ENCODE results near the gene NAGPA. TPM values are rescaled to one million over a fixed set of nuclear protein-coding genes. Genes with fewer than 3 reads are reported as not detected.

Gene NAGPA
- total RNA-seq, 1 donor from 2014 or later, result 17.4 TPM

DNA sequence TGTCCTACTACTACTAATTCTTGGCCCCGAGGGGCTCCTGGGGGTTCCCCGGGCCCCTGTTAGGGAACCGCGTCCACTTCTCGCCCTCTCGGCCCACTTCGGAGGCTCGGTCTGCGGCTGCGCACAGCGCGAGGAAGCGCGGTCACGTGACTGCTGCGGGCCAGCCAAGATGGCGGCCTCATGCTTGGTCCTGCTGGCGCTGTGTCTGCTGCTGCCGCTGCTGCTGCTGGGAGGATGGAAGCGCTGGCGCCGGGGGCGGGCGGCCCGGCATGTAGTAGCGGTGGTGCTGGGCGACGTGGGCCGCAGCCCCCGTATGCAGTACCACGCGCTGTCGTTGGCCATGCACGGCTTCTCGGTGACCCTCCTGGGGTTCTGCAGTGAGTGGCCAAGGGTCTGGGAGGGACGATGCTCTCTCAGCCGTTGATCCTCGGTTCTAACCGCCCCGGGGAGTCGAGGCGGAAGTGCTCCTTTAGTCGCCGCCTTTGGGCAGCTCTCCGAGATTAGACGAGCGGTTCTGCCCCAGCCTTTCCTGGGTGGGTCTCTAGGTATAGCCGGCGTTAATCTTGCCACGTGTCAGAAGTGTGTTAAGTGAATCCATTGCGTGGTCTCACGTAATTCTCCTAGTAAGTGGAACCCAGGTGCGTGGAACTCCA is 38.1 kb upstream of the NAGPA start, which contains the start of gene ALG1:
Gene ALG1, plus strand, starts transcription at position 163 of the 653 bp plus-strand sequence. Its CDS starts 7 bp downstream, at position 170.
- Mint-ChIP-seq H3K27ac (ENCODE audit: unreplicated experiment) (peak within 1 kb of the TSS; percentile 91), H3K4me1 (ENCODE audit: low read depth, unreplicated experiment) (peaks cover 6% of the 10 kb centered on the region), H3K27me3 (ENCODE audit: low read depth, unreplicated experiment) (peaks cover 4% of the 10 kb centered on the region), H3K9me3 (ENCODE audit: unreplicated experiment) (no peaks in the 10 kb centered on the region), H3K4me3 (ENCODE audit: unreplicated experiment) (peak within 1 kb of the TSS; percentile 94), H3K36me3 (ENCODE audit: low read depth, unreplicated experiment) (peaks cover 10% of the 10 kb centered on the region)
- H3K9me3 ChIP-seq (ENCODE audit: insufficient read depth, low read depth, low read length), result no peaks in the 10 kb centered on the region
- peak within 1 kb of the TSS; percentile 92 for H2AFZ ChIP-seq (ENCODE audit: low read depth, low read length)
- TF ChIP-seq EZH2 (IDR thresholded peaks at IDR 0.05; ENCODE audit: insufficient read depth, low read length), result no peak
- TF ChIP-seq, protein P1, sequence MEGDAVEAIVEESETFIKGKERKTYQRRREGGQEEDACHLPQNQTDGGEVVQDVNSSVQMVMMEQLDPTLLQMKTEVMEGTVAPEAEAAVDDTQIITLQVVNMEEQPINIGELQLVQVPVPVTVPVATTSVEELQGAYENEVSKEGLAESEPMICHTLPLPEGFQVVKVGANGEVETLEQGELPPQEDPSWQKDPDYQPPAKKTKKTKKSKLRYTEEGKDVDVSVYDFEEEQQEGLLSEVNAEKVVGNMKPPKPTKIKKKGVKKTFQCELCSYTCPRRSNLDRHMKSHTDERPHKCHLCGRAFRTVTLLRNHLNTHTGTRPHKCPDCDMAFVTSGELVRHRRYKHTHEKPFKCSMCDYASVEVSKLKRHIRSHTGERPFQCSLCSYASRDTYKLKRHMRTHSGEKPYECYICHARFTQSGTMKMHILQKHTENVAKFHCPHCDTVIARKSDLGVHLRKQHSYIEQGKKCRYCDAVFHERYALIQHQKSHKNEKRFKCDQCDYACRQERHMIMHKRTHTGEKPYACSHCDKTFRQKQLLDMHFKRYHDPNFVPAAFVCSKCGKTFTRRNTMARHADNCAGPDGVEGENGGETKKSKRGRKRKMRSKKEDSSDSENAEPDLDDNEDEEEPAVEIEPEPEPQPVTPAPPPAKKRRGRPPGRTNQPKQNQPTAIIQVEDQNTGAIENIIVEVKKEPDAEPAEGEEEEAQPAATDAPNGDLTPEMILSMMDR (IDR thresholded peaks at IDR 0.05; ENCODE audit: insufficient read depth, low read depth, low read length), result no peak
- DNase-seq (ENCODE audit: low read depth) (peak; percentile 68), FAIRE-seq (no peak)
- H3K9ac ChIP-seq (ENCODE audit: low read length), result peak within 1 kb of the TSS; percentile 90
- peak within 1 kb of the TSS; percentile 86 for H3K4me3 ChIP-seq (ENCODE audit: insufficient read depth, low read depth, low read length)
- H3K79me2 ChIP-seq (ENCODE audit: insufficient read depth, low read length), result peaks cover 29% of the 10 kb centered on the region
- peak within 1 kb of the TSS; percentile 94 for H3K4me2 ChIP-seq (ENCODE audit: low read length)
- peaks cover 14% of the 10 kb centered on the region for H4K20me1 ChIP-seq (ENCODE audit: insufficient read depth, low read length)
- H3K27me3 ChIP-seq (ENCODE audit: insufficient read depth, low read length), result peaks cover 4% of the 10 kb centered on the region
- peak within 1 kb of the TSS; percentile 78 for H3K27ac ChIP-seq (ENCODE audit: low read depth, low read length)
- peaks cover 11% of the 10 kb centered on the region for H3K36me3 ChIP-seq (ENCODE audit: insufficient read depth, low read length)
- H3K4me1 ChIP-seq (ENCODE audit: insufficient read depth, low read length), result peaks cover 11% of the 10 kb centered on the region

DNA sequence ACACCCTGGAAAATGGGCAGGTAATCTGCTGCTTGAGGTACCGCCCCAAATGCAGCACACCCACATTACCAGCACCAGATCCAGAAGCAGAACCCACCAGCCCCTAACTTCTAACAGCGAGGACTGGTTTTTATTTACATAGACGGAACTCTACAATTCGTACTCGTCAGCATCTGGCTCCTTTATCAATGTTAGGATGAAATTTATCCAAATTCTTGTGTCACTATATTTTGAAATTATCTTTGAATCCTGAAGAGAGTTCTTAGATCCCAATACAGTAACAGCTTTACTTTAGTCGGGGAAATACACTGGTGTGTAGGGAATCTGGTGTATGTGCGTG is 37.6 kb upstream of the NAGPA start:
- Mint-ChIP-seq H3K27me3 (ENCODE audit: low read depth, unreplicated experiment) (peaks cover 4% of the 10 kb centered on the region), H3K27ac (ENCODE audit: unreplicated experiment) (peak overlapping the region; percentile 91), H3K9me3 (ENCODE audit: unreplicated experiment) (no peaks in the 10 kb centered on the region), H3K36me3 (ENCODE audit: low read depth, unreplicated experiment) (peaks cover 10% of the 10 kb centered on the region), H3K4me1 (ENCODE audit: low read depth, unreplicated experiment) (peaks cover 6% of the 10 kb centered on the region), H3K4me3 (ENCODE audit: unreplicated experiment) (peak overlapping the region; percentile 94)
- Histone ChIP-seq H3K27ac (ENCODE audit: low read depth, low read length) (peak overlapping the region; percentile 78), H3K9ac (ENCODE audit: low read length) (peak overlapping the region; percentile 90), H3K4me1 (ENCODE audit: insufficient read depth, low read length) (peaks cover 11% of the 10 kb centered on the region), H3K79me2 (ENCODE audit: insufficient read depth, low read length) (peaks cover 29% of the 10 kb centered on the region), H3K4me2 (ENCODE audit: low read length) (peak overlapping the region; percentile 94), H2AFZ (ENCODE audit: low read depth, low read length) (peak overlapping the region; percentile 92), H3K9me3 (ENCODE audit: insufficient read depth, low read depth, low read length) (no peaks in the 10 kb centered on the region), H3K36me3 (ENCODE audit: insufficient read depth, low read length) (peaks cover 8% of the 10 kb centered on the region), H4K20me1 (ENCODE audit: insufficient read depth, low read length) (peaks cover 12% of the 10 kb centered on the region), H3K27me3 (ENCODE audit: insufficient read depth, low read length) (peaks cover 4% of the 10 kb centered on the region), H3K4me3 (ENCODE audit: insufficient read depth, low read depth, low read length) (peak overlapping the region; percentile 86)
- DNase-seq (ENCODE audit: low read depth) (no peak), FAIRE-seq (no peak)
- TF ChIP-seq, protein P1 (IDR thresholded peaks at IDR 0.05; ENCODE audit: insufficient read depth, low read depth, low read length), result no peak
- no peak for TF ChIP-seq EZH2 (IDR thresholded peaks at IDR 0.05; ENCODE audit: insufficient read depth, low read length)
